GM18861 (cell line): ENCODE results near the gene BLTP1.

ENCODE experiments used
- ATAC-seq: cut with Tn5 transposase; IDR thresholded peaks from one replicate; pipeline ENCODE4 v1.9.1; 2021; ENCODE audit not compliant: unreplicated experiment

The BLTP1 gene

DNA sequence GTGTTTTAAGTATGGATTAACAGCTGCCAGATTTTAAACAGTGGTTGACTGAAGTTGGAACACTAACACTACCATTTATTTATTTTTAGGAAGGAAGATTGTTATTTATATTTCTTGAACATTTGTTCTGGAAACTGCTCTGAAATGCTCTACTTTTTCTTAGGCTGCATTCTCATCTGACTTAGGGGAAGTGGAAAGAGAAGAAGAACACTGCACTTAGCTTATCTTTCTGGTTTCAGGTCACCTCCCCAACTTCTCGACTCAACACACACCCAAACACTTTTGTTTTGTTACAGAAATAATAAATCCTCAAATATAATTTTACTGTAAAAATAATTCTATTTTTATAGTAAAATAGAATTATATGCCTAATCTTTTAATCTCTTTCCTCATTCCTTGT, 18.6 kb downstream of the BLTP1 start:
- ATAC-seq = no peak

DNA sequence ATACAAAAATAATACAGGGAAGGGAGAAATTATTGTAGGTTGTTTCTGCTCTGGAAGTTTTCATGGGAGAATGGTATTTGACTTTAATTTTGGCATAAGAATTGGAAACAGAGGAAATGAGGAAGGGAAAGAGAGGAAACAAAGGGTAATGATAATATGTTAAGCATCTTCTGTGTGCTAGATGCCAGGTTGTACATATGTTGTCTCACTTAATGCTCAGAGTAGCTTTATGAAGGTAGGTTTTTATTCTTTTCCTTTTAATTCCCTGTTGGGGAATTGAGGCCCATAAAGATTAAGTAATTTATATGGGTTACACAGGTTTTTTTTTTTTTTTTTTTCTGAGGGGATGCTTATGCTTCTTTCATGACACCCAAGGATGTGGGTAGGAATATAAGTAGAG, 19.2 kb downstream of the BLTP1 start:
- ATAC-seq = no peak

DNA sequence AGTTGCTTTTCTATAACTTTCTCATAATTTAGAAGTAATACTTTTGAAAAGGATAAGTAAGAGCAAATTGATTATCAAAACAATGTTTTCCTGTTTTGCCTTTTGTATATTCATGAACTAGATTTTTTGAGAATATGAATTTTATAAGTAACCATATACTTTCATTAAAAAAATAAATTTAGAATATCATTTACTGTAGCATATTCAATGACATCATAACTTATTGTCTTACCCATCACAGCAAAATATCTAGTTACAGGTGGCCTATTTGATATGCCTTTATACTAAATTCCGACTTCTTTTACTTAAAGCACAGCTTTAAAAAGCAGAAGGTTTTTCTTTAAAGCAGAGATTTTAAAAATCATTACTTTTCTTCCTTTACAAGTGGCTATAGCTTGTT, 20.1 kb downstream of the BLTP1 start:
- no peak for ATAC-seq

DNA sequence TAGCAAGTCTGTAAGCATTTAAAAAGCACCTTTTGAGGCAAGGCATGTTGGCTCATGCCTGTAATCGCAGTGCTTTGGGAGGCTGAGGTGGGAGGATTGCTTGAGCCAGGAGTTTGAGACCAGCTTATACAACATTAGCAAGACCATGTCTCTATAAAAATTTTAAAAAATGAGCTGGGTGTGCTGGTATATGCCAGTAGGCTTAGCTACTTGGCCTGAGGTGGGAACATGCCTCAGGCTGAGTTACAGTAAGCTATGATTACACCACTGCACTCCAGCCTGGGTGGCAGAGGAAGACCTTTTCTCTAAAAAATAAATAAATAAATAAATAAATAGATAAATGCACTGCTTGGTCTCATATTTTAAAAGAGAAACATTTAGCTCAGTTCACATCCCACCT, 26.8 kb downstream of the BLTP1 start:
- no peak for ATAC-seq

DNA sequence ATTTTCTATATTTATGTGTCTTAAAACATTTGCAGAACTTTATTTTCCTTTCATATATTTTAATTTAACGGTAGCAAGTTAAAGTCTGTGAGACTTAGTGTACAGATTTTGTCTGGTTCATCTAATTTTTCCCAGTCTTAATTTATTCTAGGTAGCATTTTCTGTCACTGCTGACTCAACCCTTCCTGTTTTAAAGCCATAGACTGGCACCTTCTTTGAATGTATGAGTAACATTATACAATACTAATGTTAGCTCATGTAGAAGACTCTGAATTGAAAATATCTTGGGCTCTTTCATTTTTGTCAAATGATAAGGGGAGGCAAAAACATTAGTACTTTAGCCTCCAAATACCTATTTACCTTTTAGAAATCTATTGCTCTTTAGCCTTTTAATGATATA, 43.6 kb downstream of the BLTP1 start:
- ATAC-seq = no peak
